ENCODE measurements around the gene RARRES1. TPM values are rescaled to one million over a fixed set of nuclear protein-coding genes. Genes with fewer than 3 reads are reported as not detected.

RARRES1 gene
- total and polyA plus RNA-seq, 4 donors, result 2.6 to 10.2 (median 3.7) TPM

DNA sequence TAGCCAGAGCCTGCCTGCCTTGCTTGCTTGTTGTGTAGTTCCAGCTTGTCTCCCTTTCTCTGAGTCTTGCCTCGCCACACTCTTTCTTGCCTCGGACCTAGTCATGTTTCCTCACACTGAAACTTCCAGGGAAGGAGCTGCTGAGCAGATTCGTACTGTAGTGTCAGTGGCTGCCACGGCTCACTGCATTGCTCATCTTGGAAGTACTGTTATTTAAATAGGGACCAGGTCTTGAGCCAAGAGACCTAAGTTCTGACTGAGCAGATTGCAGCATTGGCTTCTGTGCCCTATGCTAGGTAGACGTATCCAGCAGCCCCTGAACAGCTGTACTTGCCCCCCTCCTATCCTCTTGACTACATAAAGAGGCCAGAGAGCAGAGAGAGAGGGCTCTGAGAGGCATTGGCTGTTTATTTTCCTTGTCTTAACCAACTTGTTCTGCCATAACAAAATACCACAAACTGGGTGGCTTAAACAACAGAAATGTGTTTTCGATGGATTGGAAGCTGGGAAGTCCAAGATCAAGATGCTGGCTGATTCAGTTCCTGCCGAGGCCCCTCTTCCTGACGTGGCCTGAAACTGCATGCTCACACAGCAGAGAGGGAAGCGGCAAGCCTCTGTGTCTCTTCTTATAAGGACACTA is 5.8 kb upstream of the RARRES1 start:
- Histone ChIP-seq H3K4me1 (ENCODE audit: control insufficient read depth, insufficient read depth, low read length) (peaks cover 6% of the 10 kb centered on the region), H3K36me3 (ENCODE audit: control insufficient read depth, insufficient read depth, low read length) (peaks cover 24% of the 10 kb centered on the region)
- WGBS (ENCODE audit: insufficient coverage), result 73% methylated on average over 7 of the region's 9 CpGs

DNA sequence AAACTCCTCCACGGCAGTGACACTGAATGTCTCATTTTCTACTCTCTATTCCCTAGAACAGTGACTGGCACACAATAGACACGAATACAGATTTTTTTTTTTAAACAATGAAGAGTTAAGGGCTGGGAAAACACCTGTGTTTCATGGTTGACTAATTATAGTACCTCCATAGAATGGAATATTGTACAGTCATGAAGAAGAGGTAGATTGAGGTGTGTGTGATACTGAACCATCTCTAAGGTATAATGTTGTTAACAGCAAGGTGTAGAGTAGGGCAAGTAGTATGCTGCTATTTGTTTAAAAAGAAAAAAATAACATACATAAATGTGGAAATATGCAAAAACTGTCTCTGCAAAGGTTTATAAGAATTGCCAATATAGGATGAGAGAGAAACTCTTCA is 5.2 kb upstream of the RARRES1 start:
- Histone ChIP-seq H3K4me3 (ENCODE audit: low read depth, low read length) (no peak overlapping the region), H3K27me3 (ENCODE audit: control insufficient read depth, insufficient read depth, low read length) (no peaks in the 10 kb centered on the region), H3K9me3 (ENCODE audit: control insufficient read depth, insufficient read depth, low read length) (peaks cover 4% of the 10 kb centered on the region), H3K4me1 (ENCODE audit: control insufficient read depth, insufficient read depth, low read length) (peaks cover 13% of the 10 kb centered on the region), H3K27ac (ENCODE audit: low read depth, low read length) (no peak overlapping the region), H3K36me3 (ENCODE audit: control insufficient read depth, insufficient read depth, low read length) (peaks cover 22% of the 10 kb centered on the region)
- no CpG with 5 or more reads among the region's 2 CpGs for WGBS (ENCODE audit: insufficient coverage)
- no peak for DNase-seq (ENCODE audit: low read depth in 4 of 6, low spot score in 6 of 6)

More for the DNA sequence above, 5.8 kb upstream of the RARRES1 start:
- no peaks in the 10 kb centered on the region for H3K27me3 ChIP-seq (ENCODE audit: control insufficient read depth, insufficient read depth, low read length)
- peaks cover 4% of the 10 kb centered on the region for H3K9me3 ChIP-seq (ENCODE audit: control insufficient read depth, insufficient read depth, low read length)
- no peak for DNase-seq (ENCODE audit: low read depth in 4 of 6, low spot score in 6 of 6)
- H3K27ac ChIP-seq (ENCODE audit: low read depth, low read length), result no peak overlapping the region
- H3K4me3 ChIP-seq (ENCODE audit: low read depth, low read length), result no peak overlapping the region

GRCh38 chr3:158735296-158736033 is 3.2 kb upstream of the RARRES1 start:
- peaks cover 19% of the 10 kb centered on the region for H3K36me3 ChIP-seq (ENCODE audit: control insufficient read depth, insufficient read depth, low read length)
- H3K27me3 ChIP-seq (ENCODE audit: control insufficient read depth, insufficient read depth, low read length), result no peaks in the 10 kb centered on the region
- DNase-seq (ENCODE audit: low read depth in 4 of 6, low spot score in 6 of 6), result no peak
- peaks cover 21% of the 10 kb centered on the region for H3K4me1 ChIP-seq (ENCODE audit: control insufficient read depth, insufficient read depth, low read length)
- H3K4me3 ChIP-seq (ENCODE audit: low read depth, low read length), result no peak overlapping the region
- H3K27ac ChIP-seq (ENCODE audit: low read depth, low read length), result no peak overlapping the region
- 95% methylated on average over 6 of the region's 7 CpGs for WGBS (ENCODE audit: insufficient coverage)
- peaks cover 4% of the 10 kb centered on the region for H3K9me3 ChIP-seq (ENCODE audit: control insufficient read depth, insufficient read depth, low read length)

DNA sequence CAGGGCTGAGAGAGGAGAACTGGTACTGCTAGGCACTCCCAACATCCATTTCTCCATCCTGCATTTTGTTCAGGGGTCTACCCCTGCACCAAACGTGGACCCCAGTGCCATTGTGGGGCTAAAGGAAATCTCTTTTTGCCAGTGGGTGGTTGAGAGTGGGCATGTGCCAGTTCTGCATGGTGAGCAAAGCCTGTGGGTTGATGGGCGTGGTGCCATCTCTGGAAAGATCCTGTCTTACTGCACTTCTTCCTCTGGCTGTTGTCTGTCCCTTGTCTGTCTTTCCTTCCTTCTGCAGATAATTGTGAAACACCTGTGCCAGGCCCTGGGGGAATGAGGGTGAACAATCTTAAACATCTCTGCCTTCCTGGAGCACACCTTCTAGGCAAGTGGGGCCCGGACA is 1.4 kb upstream of the RARRES1 start:
- Histone ChIP-seq H3K9me3 (ENCODE audit: control insufficient read depth, insufficient read depth, low read length) (peaks cover 4% of the 10 kb centered on the region), H3K4me1 (ENCODE audit: control insufficient read depth, insufficient read depth, low read length) (peaks cover 21% of the 10 kb centered on the region), H3K27me3 (ENCODE audit: control insufficient read depth, insufficient read depth, low read length) (no peaks in the 10 kb centered on the region), H3K4me3 (ENCODE audit: low read depth, low read length) (no peak overlapping the region), H3K27ac (ENCODE audit: low read depth, low read length) (no peak overlapping the region), H3K36me3 (ENCODE audit: control insufficient read depth, insufficient read depth, low read length) (peaks cover 13% of the 10 kb centered on the region)
- 100% methylated on average over 1 of the region's 3 CpGs for WGBS (ENCODE audit: insufficient coverage)
- DNase-seq (ENCODE audit: low read depth in 4 of 6, low spot score in 6 of 6), result no peak

- Histone ChIP-seq H3K27ac (ENCODE audit: low read depth, low read length) (no peak overlapping the region), H3K36me3 (ENCODE audit: control insufficient read depth, insufficient read depth, low read length) (peaks cover 12% of the 10 kb centered on the region), H3K27me3 (ENCODE audit: control insufficient read depth, insufficient read depth, low read length) (no peaks in the 10 kb centered on the region), H3K4me3 (ENCODE audit: low read depth, low read length) (peak overlapping the region; percentile 46), H3K4me1 (ENCODE audit: control insufficient read depth, insufficient read depth, low read length) (peaks cover 21% of the 10 kb centered on the region), H3K9me3 (ENCODE audit: control insufficient read depth, insufficient read depth, low read length) (peaks cover 4% of the 10 kb centered on the region)
- DNase-seq (ENCODE audit: low read depth in 4 of 6, low spot score in 6 of 6), result peak in 1 of 6 donors; percentile 27
- WGBS (ENCODE audit: insufficient coverage), result 17% methylated on average over 15 of the region's 15 CpGs
Observed at GRCh38 chr3:158732856-158733200, 571 bp upstream of the RARRES1 start.

- peaks cover 21% of the 10 kb centered on the region for H3K4me1 ChIP-seq (ENCODE audit: control insufficient read depth, insufficient read depth, low read length)
- no peak overlapping the region for H3K27ac ChIP-seq (ENCODE audit: low read depth, low read length)
- H3K4me3 ChIP-seq (ENCODE audit: low read depth, low read length), result peak overlapping the region; percentile 52
- peak in 2 of 6 donors; percentile 16 to 31 for DNase-seq (ENCODE audit: low read depth in 4 of 6, low spot score in 6 of 6)
- H3K9me3 ChIP-seq (ENCODE audit: control insufficient read depth, insufficient read depth, low read length), result peaks cover 4% of the 10 kb centered on the region
- H3K36me3 ChIP-seq (ENCODE audit: control insufficient read depth, insufficient read depth, low read length), result peaks cover 10% of the 10 kb centered on the region
- no peaks in the 10 kb centered on the region for H3K27me3 ChIP-seq (ENCODE audit: control insufficient read depth, insufficient read depth, low read length)
- 36% methylated on average over 14 of the region's 14 CpGs for WGBS (ENCODE audit: insufficient coverage)
Observed at GRCh38 chr3:158731486-158731885, 771 bp downstream of the RARRES1 start.

DNA sequence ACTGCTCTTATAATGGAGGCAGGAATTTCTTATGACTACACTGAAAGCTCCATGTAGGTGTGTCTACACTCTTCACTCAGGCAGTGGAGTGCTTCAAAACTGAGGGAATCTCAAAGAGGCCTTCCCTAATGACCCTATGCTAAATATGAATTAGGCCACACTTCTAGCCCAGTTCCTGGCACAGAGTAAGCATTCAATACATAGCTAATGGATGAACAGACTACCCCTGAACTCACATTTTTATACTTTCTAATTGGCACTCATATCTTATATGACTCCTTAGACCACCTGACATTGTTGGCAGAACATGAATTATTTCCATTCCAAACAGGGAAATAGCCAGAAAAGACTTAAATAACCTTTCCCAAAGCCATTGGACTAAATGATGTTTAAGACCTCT is 3.4 kb downstream of the RARRES1 start:
- no peaks in the 10 kb centered on the region for H3K36me3 ChIP-seq (ENCODE audit: control insufficient read depth, insufficient read depth, low read length)
- peaks cover 21% of the 10 kb centered on the region for H3K4me1 ChIP-seq (ENCODE audit: control insufficient read depth, insufficient read depth, low read length)
- no peaks in the 10 kb centered on the region for H3K9me3 ChIP-seq (ENCODE audit: control insufficient read depth, insufficient read depth, low read length)
- DNase-seq (ENCODE audit: low read depth in 4 of 6, low spot score in 6 of 6), result no peak
- H3K27me3 ChIP-seq (ENCODE audit: control insufficient read depth, insufficient read depth, low read length), result no peaks in the 10 kb centered on the region
- H3K27ac ChIP-seq (ENCODE audit: low read depth, low read length), result no peak overlapping the region
- no peak overlapping the region for H3K4me3 ChIP-seq (ENCODE audit: low read depth, low read length)

DNA sequence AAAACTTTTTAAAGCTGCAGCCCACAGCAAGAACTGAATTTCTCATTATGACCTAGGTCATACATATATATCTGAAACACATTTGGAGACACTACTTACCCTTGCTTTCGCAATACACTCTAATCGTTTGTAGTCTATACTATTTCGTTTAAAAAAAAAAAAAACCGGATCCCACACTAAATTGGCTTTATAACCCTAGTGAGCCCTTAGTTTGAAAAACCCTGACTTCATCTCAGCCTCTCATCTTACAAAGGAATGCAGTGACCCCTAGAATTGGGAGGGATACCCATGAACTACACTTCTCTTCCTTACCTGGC is 4.2 kb downstream of the RARRES1 start:
- H3K27me3 ChIP-seq (ENCODE audit: control insufficient read depth, insufficient read depth, low read length), result no peaks in the 10 kb centered on the region
- H3K36me3 ChIP-seq (ENCODE audit: control insufficient read depth, insufficient read depth, low read length), result peaks cover 2% of the 10 kb centered on the region
- no peak overlapping the region for H3K4me3 ChIP-seq (ENCODE audit: low read depth, low read length)
- no peak overlapping the region for H3K27ac ChIP-seq (ENCODE audit: low read depth, low read length)
- 77% methylated on average over 3 of the region's 4 CpGs for WGBS (ENCODE audit: insufficient coverage)
- no peaks in the 10 kb centered on the region for H3K9me3 ChIP-seq (ENCODE audit: control insufficient read depth, insufficient read depth, low read length)
- no peak for DNase-seq (ENCODE audit: low read depth in 4 of 6, low spot score in 6 of 6)
- H3K4me1 ChIP-seq (ENCODE audit: control insufficient read depth, insufficient read depth, low read length), result peaks cover 14% of the 10 kb centered on the region

GRCh38 chr3:158727206-158728060 is 4.8 kb downstream of the RARRES1 start:
- no peak overlapping the region for H3K4me3 ChIP-seq (ENCODE audit: low read depth, low read length)
- WGBS (ENCODE audit: insufficient coverage), result 62% methylated on average over 4 of the region's 10 CpGs
- DNase-seq (ENCODE audit: low read depth in 4 of 6, low spot score in 6 of 6), result peak in 4 of 6 donors; percentile 55 to 91 (median 75)
- H3K27ac ChIP-seq (ENCODE audit: low read depth, low read length), result no peak overlapping the region
- no peaks in the 10 kb centered on the region for H3K9me3 ChIP-seq (ENCODE audit: control insufficient read depth, insufficient read depth, low read length)
- peaks cover 11% of the 10 kb centered on the region for H3K4me1 ChIP-seq (ENCODE audit: control insufficient read depth, insufficient read depth, low read length)
- H3K36me3 ChIP-seq (ENCODE audit: control insufficient read depth, insufficient read depth, low read length), result peaks cover 2% of the 10 kb centered on the region
- no peaks in the 10 kb centered on the region for H3K27me3 ChIP-seq (ENCODE audit: control insufficient read depth, insufficient read depth, low read length)
